Glutamatergic neuron (in vitro differentiated cells): ENCODE measurements around the gene TMEM140. TPM values are rescaled to one million over a fixed set of nuclear protein-coding genes. Genes with fewer than 3 reads are reported as not detected.

Experiments
- DNase-seq: peaks from one replicate; pipeline ENCODE4 v3.0.0; 2022
- H3K27ac Mint-ChIP-seq: one replicate; pipeline ENCODE4 v1.8.0; 2020; ENCODE audit warnings: mild to moderate bottlenecking, mixed read lengths, inconsistent platforms; ENCODE audit not compliant: unreplicated experiment
- H3K27me3 Mint-ChIP-seq: one replicate; pipeline ENCODE4 v1.8.0; 2020; ENCODE audit warnings: mild to moderate bottlenecking, moderate library complexity, mixed read lengths, inconsistent platforms; ENCODE audit not compliant: unreplicated experiment
- H3K36me3 Mint-ChIP-seq: one replicate; pipeline ENCODE4 v1.8.0; 2020; ENCODE audit warnings: mild to moderate bottlenecking, mixed read lengths, inconsistent platforms; ENCODE audit not compliant: unreplicated experiment
- H3K4me1 Mint-ChIP-seq: one replicate; pipeline ENCODE4 v1.8.0; 2020; ENCODE audit warnings: mild to moderate bottlenecking, low read depth, mixed read lengths, inconsistent platforms; ENCODE audit not compliant: unreplicated experiment
- H3K4me3 Mint-ChIP-seq: one replicate; pipeline ENCODE4 v1.8.0; 2020; ENCODE audit warnings: mild to moderate bottlenecking, mixed read lengths, inconsistent platforms; ENCODE audit not compliant: unreplicated experiment
- H3K9me3 Mint-ChIP-seq: one replicate; pipeline ENCODE4 v1.8.0; 2020; ENCODE audit warnings: mild to moderate bottlenecking, moderate library complexity, mixed read lengths, inconsistent platforms; ENCODE audit not compliant: unreplicated experiment
- CTCF ChIP-seq: fragments of 200-600 bp; sonication (generic); IDR thresholded peaks from one replicate; pipeline ENCODE4 v1.5.0; 2021; ENCODE audit not compliant: partially characterized antibody, unreplicated experiment
- total RNA-seq: library from RNA; stranded (reverse); fragmentation: NEBNext Ultra II Directional; extraction: Animal tissue kit (Norgen Biotek cat#: 25700); gene quantifications from one replicate; pipeline ENCODE4 v1.2.1, GENCODE V29; 2021; ENCODE audit not compliant: unreplicated experiment

Gene TMEM140
- total RNA-seq, 1 donor from 2014 or later = not detected

GRCh38 chr7:135194494-135195095 lies 46.7 kb downstream of the TMEM140 start:
- Mint-ChIP-seq H3K4me1 (peaks cover 6% of the 10 kb centered on the region), H3K27ac (no peak overlapping the region), H3K27me3 (no peaks in the 10 kb centered on the region), H3K4me3 (no peak overlapping the region), H3K36me3 (no peaks in the 10 kb centered on the region), H3K9me3 (peaks cover 3% of the 10 kb centered on the region)
- no peak for TF ChIP-seq CTCF
- no peak for DNase-seq

GRCh38 chr7:135195156-135195555 lies 47.3 kb downstream of the TMEM140 start:
- H3K36me3 Mint-ChIP-seq = no peaks in the 10 kb centered on the region
- peaks cover 6% of the 10 kb centered on the region for H3K4me1 Mint-ChIP-seq
- no peak for DNase-seq
- no peak for TF ChIP-seq CTCF
- no peak overlapping the region for H3K27ac Mint-ChIP-seq
- no peaks in the 10 kb centered on the region for H3K27me3 Mint-ChIP-seq
- peaks cover 3% of the 10 kb centered on the region for H3K9me3 Mint-ChIP-seq
- no peak overlapping the region for H3K4me3 Mint-ChIP-seq

GRCh38 chr7:135195968-135196629 lies 48.2 kb downstream of the TMEM140 start:
- Mint-ChIP-seq H3K27ac (no peak overlapping the region), H3K4me3 (no peak overlapping the region), H3K9me3 (peaks cover 3% of the 10 kb centered on the region), H3K4me1 (peaks cover 6% of the 10 kb centered on the region), H3K36me3 (no peaks in the 10 kb centered on the region), H3K27me3 (no peaks in the 10 kb centered on the region)
- TF ChIP-seq CTCF = no peak
- DNase-seq = no peak

GRCh38 chr7:135197343-135197742 lies 49.5 kb downstream of the TMEM140 start:
- H3K27ac Mint-ChIP-seq = no peak overlapping the region
- no peaks in the 10 kb centered on the region for H3K36me3 Mint-ChIP-seq
- H3K27me3 Mint-ChIP-seq = no peaks in the 10 kb centered on the region
- no peak overlapping the region for H3K4me3 Mint-ChIP-seq
- peaks cover 3% of the 10 kb centered on the region for H3K9me3 Mint-ChIP-seq
- no peak for TF ChIP-seq CTCF
- DNase-seq = no peak
- peaks cover 6% of the 10 kb centered on the region for H3K4me1 Mint-ChIP-seq

- no peaks in the 10 kb centered on the region for H3K36me3 Mint-ChIP-seq
- TF ChIP-seq CTCF = no peak
- no peaks in the 10 kb centered on the region for H3K27me3 Mint-ChIP-seq
- no peak overlapping the region for H3K27ac Mint-ChIP-seq
- peaks cover 3% of the 10 kb centered on the region for H3K9me3 Mint-ChIP-seq
- H3K4me3 Mint-ChIP-seq = no peak overlapping the region
- peaks cover 10% of the 10 kb centered on the region for H3K4me1 Mint-ChIP-seq
- no peak for DNase-seq
These were observed 50.2 kb downstream of the TMEM140 start for GRCh38 chr7:135197906-135198655.
